Measurements from ENCODE around the gene CCDC34. TPM values are rescaled to one million over a fixed set of nuclear protein-coding genes. Genes with fewer than 3 reads are reported as not detected.
A peak's percentile ranks its signal among the peaks of the same experiment; 100 is the strongest.

The CCDC34 gene
- total and polyA plus RNA-seq, 2 experiments from 2014 or later = 10.1 to 56.0 TPM

- H3K79me2 ChIP-seq (replicated peaks; ENCODE audit: insufficient read depth) = peaks cover 64% of the 10 kb centered on the region
- H2AFZ ChIP-seq = no peak overlapping the region
- H3K27me3 ChIP-seq (ENCODE audit: insufficient read depth) = no peaks in the 10 kb centered on the region
- Mint-ChIP-seq H3K36me3 (ENCODE audit: low read depth) (no peaks in the 10 kb centered on the region), H3K4me3 (no peak overlapping the region), H3K27ac (no peak overlapping the region), H3K4me1 (peaks cover 68% of the 10 kb centered on the region), H3K9me3 (no peaks in the 10 kb centered on the region), H3K27me3 (ENCODE audit: insufficient read depth, low read depth, poor library complexity) (no peaks in the 10 kb centered on the region)
- H3F3A ChIP-seq (replicated peaks; ENCODE audit: low read depth) = no peaks in the 10 kb centered on the region
- TF ChIP-seq REST (IDR thresholded peaks at IDR 0.05; ENCODE audit: unreplicated experiment) (no peak), ZNF331 (CRISPR knock-in tag; IDR thresholded peaks at IDR 0.05; ENCODE audit: low read depth) (no peak), JUNB (IDR thresholded peaks at IDR 0.05; ENCODE audit: unreplicated experiment) (no peak)
- H3K4me3 ChIP-seq = no peak overlapping the region
- peak overlapping the region; percentile 62; the same call in 1 of the 2 replicates for H3K27ac ChIP-seq (ENCODE audit: low read depth)
- peak overlapping the region; percentile 51 for H3K4me2 ChIP-seq
- peaks cover 22% of the 10 kb centered on the region; the same call in 1 of the 2 replicates for H4K20me1 ChIP-seq (replicated peaks; ENCODE audit: insufficient read depth)
- H3K9me2 ChIP-seq (ENCODE audit: insufficient read depth) = no peaks in the 10 kb centered on the region
- no peak for ATAC-seq
- no peak for DNase-seq (ENCODE audit: low spot score)
- peaks cover 72% of the 10 kb centered on the region for H3K4me1 ChIP-seq (ENCODE audit: insufficient read depth)
- no peaks in the 10 kb centered on the region for H3K36me3 ChIP-seq (ENCODE audit: insufficient read depth)
These were observed 31.8 kb upstream of the CCDC34 start for GRCh38 chr11:27394781-27395228.

- no peaks in the 10 kb centered on the region for H3K36me3 Mint-ChIP-seq (ENCODE audit: low read depth)
- H3K4me1 ChIP-seq (ENCODE audit: insufficient read depth) = peaks cover 94% of the 10 kb centered on the region
- no peak overlapping the region for H3K4me3 Mint-ChIP-seq
- peak overlapping the region; percentile 56; the same call in 1 of the 2 replicates for H3K27ac Mint-ChIP-seq
- no peaks in the 10 kb centered on the region for H3K27me3 ChIP-seq (ENCODE audit: insufficient read depth)
- peak; percentile 31 for ATAC-seq
- H3K36me3 ChIP-seq (ENCODE audit: insufficient read depth) = no peaks in the 10 kb centered on the region
- H3K9me3 Mint-ChIP-seq = no peaks in the 10 kb centered on the region
- H3K4me2 ChIP-seq = peak overlapping the region; percentile 61
- H3K4me1 Mint-ChIP-seq = peaks cover 83% of the 10 kb centered on the region
- H3K4me3 ChIP-seq = no peak overlapping the region
- H3K27ac ChIP-seq (ENCODE audit: low read depth) = 0 out of 2 replicates have a peak overlapping the region, but pooled peaks have one; percentile 64
- H3K27me3 Mint-ChIP-seq (ENCODE audit: insufficient read depth, low read depth, poor library complexity) = no peaks in the 10 kb centered on the region
- H3K79me2 ChIP-seq (replicated peaks; ENCODE audit: insufficient read depth) = peaks cover 59% of the 10 kb centered on the region
- H2AFZ ChIP-seq = no peak overlapping the region
- no peaks in the 10 kb centered on the region for H3F3A ChIP-seq (replicated peaks; ENCODE audit: low read depth)
- no peaks in the 10 kb centered on the region for H3K9me2 ChIP-seq (ENCODE audit: insufficient read depth)
- H4K20me1 ChIP-seq (replicated peaks; ENCODE audit: insufficient read depth) = peaks cover 12% of the 10 kb centered on the region; the same call in 1 of the 2 replicates
- peak; percentile 29 for DNase-seq (ENCODE audit: low spot score)
- TF ChIP-seq ZNF331 (CRISPR knock-in tag; IDR thresholded peaks at IDR 0.05; ENCODE audit: low read depth) (no peak), STAT1 (IDR thresholded peaks at IDR 0.05; ENCODE audit: unreplicated experiment) (no peak), ZNF114 (CRISPR knock-in tag; IDR thresholded peaks at IDR 0.05) (no peak), CREB1 (CRISPR knock-in tag; IDR thresholded peaks at IDR 0.05; ENCODE audit: low read depth) (no peak), CTCF (conservative IDR thresholded peaks at IDR 0.05; ENCODE audit: low read depth in 2 of 2) (no peak), POLR2AphosphoS5 (IDR thresholded peaks at IDR 0.05; ENCODE audit: low read depth) (no peak)
- TF ChIP-seq, protein P1, sequence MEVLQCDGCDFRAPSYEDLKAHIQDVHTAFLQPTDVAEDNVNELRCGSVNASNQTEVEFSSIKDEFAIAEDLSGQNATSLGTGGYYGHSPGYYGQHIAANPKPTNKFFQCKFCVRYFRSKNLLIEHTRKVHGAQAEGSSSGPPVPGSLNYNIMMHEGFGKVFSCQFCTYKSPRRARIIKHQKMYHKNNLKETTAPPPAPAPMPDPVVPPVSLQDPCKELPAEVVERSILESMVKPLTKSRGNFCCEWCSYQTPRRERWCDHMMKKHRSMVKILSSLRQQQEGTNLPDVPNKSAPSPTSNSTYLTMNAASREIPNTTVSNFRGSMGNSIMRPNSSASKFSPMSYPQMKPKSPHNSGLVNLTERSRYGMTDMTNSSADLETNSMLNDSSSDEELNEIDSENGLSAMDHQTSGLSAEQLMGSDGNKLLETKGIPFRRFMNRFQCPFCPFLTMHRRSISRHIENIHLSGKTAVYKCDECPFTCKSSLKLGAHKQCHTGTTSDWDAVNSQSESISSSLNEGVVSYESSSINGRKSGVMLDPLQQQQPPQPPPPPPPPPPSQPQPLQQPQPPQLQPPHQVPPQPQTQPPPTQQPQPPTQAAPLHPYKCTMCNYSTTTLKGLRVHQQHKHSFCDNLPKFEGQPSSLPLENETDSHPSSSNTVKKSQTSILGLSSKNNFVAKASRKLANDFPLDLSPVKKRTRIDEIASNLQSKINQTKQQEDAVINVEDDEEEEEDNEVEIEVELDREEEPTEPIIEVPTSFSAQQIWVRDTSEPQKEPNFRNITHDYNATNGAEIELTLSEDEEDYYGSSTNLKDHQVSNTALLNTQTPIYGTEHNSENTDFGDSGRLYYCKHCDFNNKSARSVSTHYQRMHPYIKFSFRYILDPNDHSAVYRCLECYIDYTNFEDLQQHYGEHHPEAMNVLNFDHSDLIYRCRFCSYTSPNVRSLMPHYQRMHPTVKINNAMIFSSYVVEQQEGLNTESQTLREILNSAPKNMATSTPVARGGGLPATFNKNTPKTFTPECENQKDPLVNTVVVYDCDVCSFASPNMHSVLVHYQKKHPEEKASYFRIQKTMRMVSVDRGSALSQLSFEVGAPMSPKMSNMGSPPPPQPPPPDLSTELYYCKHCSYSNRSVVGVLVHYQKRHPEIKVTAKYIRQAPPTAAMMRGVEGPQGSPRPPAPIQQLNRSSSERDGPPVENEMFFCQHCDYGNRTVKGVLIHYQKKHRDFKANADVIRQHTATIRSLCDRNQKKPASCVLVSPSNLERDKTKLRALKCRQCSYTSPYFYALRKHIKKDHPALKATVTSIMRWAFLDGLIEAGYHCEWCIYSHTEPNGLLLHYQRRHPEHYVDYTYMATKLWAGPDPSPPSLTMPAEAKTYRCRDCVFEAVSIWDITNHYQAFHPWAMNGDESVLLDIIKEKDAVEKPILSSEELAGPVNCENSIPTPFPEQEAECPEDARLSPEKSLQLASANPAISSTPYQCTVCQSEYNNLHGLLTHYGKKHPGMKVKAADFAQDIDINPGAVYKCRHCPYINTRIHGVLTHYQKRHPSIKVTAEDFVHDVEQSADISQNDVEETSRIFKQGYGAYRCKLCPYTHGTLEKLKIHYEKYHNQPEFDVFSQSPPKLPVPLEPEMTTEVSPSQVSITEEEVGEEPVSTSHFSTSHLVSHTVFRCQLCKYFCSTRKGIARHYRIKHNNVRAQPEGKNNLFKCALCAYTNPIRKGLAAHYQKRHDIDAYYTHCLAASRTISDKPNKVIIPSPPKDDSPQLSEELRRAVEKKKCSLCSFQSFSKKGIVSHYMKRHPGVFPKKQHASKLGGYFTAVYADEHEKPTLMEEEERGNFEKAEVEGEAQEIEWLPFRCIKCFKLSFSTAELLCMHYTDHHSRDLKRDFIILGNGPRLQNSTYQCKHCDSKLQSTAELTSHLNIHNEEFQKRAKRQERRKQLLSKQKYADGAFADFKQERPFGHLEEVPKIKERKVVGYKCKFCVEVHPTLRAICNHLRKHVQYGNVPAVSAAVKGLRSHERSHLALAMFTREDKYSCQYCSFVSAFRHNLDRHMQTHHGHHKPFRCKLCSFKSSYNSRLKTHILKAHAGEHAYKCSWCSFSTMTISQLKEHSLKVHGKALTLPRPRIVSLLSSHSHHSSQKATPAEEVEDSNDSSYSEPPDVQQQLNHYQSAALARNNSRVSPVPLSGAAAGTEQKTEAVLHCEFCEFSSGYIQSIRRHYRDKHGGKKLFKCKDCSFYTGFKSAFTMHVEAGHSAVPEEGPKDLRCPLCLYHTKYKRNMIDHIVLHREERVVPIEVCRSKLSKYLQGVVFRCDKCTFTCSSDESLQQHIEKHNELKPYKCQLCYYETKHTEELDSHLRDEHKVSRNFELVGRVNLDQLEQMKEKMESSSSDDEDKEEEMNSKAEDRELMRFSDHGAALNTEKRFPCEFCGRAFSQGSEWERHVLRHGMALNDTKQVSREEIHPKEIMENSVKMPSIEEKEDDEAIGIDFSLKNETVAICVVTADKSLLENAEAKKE (CRISPR knock-in tag; IDR thresholded peaks at IDR 0.05) = no peak
These were observed 29.5 kb upstream of the CCDC34 start for GRCh38 chr11:27392278-27393114.

All from GM23338 (cell line).